ENCODE measurements around the gene ZNF200.

Gene ZNF200

DNA sequence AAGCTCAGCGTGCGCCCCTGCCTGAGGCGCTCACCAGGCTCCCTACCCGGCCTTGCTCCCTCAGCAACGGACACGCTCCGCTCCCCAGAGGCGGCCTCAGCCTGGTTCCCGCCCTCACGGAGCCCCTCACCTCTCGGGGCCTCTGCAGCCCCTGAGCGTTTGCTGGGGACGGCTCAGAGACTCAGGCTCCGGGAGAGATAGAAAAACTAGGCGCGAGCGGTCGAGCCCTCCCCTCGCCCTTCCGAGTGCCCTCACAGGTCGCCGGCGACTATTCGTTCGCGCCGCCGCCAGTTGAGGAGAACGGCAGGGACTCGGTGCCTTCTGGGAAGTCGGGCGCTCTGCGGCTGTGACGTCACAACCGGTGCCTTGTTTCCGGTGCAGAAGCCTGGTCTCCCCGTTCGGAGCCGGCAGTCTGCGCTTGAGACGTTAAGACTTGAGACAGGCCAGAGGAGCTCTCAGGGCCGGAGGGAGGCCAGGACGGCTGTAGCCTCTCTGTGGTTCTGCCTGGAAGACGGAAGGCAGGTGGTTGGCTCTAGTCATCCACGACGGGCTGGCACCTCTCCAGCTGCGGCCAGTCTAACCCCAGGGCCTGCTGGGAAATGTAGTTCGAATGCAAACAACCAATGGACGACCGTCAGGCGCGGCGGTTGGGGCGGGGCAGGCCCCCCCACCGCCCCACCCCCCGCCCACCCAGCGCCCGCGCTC, at the start of gene ZNF200:
ZNF200 (minus strand) TSS at position 302 of the 705 bp plus-strand sequence. CDS start 1,403 bp downstream, outside the sequence.
- TF ChIP-seq CTCF (IDR thresholded peaks at IDR 0.05; ENCODE audit: borderline replicate concordance, control extremely low read depth, extremely low read depth, insufficient read depth, missing control alignments) = no peak
- in situ Hi-C loops (cut with MboI; ENCODE audit: low sequenced_read_pairs, unreplicated experiment) = no loop called here
- DNase-seq (ENCODE audit: low spot score) = peak; percentile 99

DNA sequence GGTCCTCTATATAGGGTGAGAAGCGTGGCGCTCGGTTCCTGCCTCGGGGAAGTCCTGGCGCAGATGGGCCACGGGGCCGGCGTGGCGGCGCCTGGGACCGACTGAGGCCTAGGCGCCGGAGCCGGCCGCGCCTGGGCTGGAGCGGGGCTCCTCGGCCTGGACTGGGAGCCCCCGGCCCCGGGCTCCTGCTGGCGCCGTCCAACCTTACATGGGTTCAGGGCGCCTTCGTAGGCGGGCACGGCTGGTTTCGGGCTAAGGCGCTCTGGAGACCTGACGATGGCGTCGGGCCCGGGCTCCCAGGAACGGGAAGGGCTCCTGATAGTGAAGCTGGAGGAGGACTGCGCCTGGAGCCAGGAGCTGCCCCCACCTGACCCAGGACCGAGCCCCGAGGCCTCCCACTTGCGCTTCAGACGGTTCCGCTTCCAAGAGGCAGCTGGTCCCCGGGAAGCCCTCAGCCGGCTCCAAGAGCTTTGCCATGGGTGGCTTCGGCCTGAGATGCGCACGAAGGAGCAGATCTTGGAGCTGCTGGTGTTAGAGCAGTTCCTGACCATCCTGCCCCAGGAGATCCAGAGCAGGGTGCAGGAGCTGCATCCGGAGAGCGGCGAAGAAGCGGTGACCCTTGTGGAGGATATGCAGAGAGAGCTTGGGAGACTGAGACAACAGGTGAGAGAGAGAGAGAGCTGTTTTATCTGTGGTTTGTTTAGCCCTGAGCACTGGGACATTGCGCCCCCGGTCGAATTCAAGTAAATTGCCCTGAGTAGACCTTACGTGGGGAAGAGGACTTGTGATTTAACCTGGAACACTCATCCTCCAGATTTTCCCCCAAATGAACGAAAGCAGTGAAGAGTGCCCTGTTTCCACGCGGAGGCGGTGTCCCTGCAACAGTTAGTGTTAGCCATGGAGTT, 48.8 kb upstream of the ZNF200 start:
- DNase-seq (ENCODE audit: low spot score) = no peak
- in situ Hi-C loops (cut with MboI; ENCODE audit: low sequenced_read_pairs, unreplicated experiment) = no loop called here
- TF ChIP-seq CTCF (IDR thresholded peaks at IDR 0.05; ENCODE audit: borderline replicate concordance, control extremely low read depth, extremely low read depth, insufficient read depth, missing control alignments) = no peak

DNA sequence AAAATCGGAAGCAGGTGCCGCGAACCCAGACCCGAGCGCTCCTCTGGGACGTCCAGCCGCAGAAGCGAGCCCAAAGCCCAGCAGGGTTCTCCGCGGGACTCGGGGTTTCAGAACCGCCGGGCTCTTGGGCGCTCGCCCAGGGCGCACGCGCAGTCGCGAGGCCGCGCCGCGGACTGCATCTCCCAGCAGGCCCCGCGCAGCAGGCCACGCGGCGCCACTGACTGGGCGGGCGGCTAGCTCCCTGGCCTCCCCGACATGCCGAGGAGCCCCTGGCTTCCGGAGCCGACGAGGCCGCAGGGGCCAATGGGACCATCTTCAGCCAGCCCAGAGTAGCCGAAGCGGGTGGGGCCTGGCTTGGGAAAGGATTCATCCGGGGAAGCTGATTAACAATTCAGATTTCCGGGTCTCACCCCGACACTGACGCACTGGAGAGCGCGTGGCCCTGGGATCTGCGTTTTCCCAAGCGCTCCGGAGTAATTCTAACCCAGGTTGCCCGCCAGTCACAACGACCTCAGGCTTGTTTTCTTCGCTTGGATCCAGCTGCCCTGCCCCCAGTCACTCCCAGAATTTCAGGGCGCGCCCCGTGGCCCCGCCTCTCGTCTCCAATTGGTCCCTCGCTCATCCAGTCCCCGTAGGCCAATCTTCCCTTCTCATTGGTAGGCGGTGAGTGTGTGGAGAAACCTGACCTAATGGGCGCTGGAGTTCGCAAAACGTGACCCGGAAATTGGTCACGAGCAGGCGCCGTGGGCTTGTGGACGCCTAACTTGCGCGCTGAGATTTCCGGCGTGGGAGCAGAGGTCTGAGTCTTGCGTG, 48.0 kb upstream of the ZNF200 start, which contains the start of gene ZNF263:
ZNF263 (plus strand) TSS at position 762 of the 813 bp plus-strand sequence. CDS start 328 bp downstream, outside the sequence.
- DNase-seq (ENCODE audit: low spot score) = peak; percentile 98
- no peak for TF ChIP-seq CTCF (IDR thresholded peaks at IDR 0.05; ENCODE audit: borderline replicate concordance, control extremely low read depth, extremely low read depth, insufficient read depth, missing control alignments)
- in situ Hi-C loops (cut with MboI; ENCODE audit: low sequenced_read_pairs, unreplicated experiment) = no loop called here

- no peak for DNase-seq (ENCODE audit: low spot score)
- in situ Hi-C loops (cut with MboI; ENCODE audit: low sequenced_read_pairs, unreplicated experiment) = no loop called here
- no peak for TF ChIP-seq CTCF (IDR thresholded peaks at IDR 0.05; ENCODE audit: borderline replicate concordance, control extremely low read depth, extremely low read depth, insufficient read depth, missing control alignments)
Observed at GRCh38 chr16:3282103-3282729, 47.3 kb upstream of the ZNF200 start.

DNA sequence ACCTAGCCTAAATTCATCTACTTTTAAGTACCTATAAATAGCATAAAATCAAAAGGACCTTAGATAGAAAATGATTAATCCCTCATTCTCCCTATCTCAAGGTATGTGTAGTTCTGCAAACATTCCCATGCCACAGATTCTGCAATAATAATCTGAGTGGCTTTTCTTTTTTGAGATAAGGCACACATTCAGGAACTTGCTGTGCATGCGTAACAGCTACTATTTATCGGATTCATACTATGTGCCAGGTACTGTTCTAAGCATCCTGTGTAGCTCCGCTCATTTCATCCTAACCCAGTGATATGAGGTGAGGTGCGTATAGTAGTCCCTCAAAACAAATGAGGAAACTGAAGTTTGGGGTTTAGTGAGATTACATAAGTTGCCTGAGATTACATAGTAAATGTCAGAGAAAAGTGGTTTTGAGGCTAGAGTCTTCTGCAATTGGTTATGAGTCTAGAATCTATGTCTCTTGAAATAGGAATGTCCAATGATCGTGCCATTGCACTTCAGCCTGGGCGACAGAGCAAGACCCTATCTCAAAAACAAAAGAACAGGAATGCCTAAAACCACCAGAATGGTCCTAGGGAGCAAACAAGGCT, 46.4 kb upstream of the ZNF200 start:
- no peak for DNase-seq (ENCODE audit: low spot score)
- no peak for TF ChIP-seq CTCF (IDR thresholded peaks at IDR 0.05; ENCODE audit: borderline replicate concordance, control extremely low read depth, extremely low read depth, insufficient read depth, missing control alignments)
- in situ Hi-C loops (cut with MboI; ENCODE audit: low sequenced_read_pairs, unreplicated experiment) = no loop called here
